Prostate gland (tissue), 2 donors: ENCODE measurements around the gene OSCP1. TPM values are rescaled to one million over a fixed set of nuclear protein-coding genes. Genes with fewer than 3 reads are reported as not detected.

Experiments
- DNase-seq: peaks from one replicate; pipeline ENCODE4 v3.0.0-alpha.2; 2019; ENCODE audit warnings: low spot score
- H3K27ac ChIP-seq, 2 donors: fragments of 200-600 bp; sonication (generic); 2 replicates each; pipeline ENCODE4 v1.5.1; 2017 to 2019
- H3K27me3 ChIP-seq: fragments of 200-600 bp; sonication (generic); replicated peaks from 2 replicates; pipeline ENCODE4 v1.5.1; 2019; ENCODE audit not compliant: insufficient read depth
- H3K36me3 ChIP-seq, 2 donors: fragments of 200-600 bp; sonication (generic); 1 replicate in 1 of 2; 2 replicates in 1 of 2; pipeline versions ENCODE4 v1.5.1 to v1.8.1; 2017 to 2019
- H3K4me1 ChIP-seq: fragments of 200-600 bp; sonication (generic); replicated peaks from 2 replicates; pipeline ENCODE4 v1.5.1; 2019
- H3K4me3 ChIP-seq, 2 donors: fragments of 200-600 bp; sonication (generic); 2 replicates each; pipeline ENCODE4 v1.5.1; 2017 to 2019
- H3K9me3 ChIP-seq: fragments of 200-600 bp; sonication (generic); 2 replicates; pipeline ENCODE4 v1.5.1; 2017
- POLR2A ChIP-seq: fragments of 450-650 bp; IDR thresholded peaks from one replicate; pipeline ENCODE4 v1.6.1; 2016; ENCODE audit warnings: antibody characterized with exemption, mild to moderate bottlenecking
- POLR2AphosphoS5 ChIP-seq: sonication (generic); formaldehyde crosslinking; IDR thresholded peaks from one replicate; pipeline ENCODE4 v1.6.1; 2017; ENCODE audit warnings: antibody characterized with exemption
- whole genome bisulfite sequencing: methylation state at CpG from one replicate; pipeline ENCODE4 v1.1.5; 2018; 5-methylcytosine and 5-hydroxymethylcytosine counted together
- intact Hi-C: fragments of 100-400 bp; cut with DNase I; formaldehyde crosslinking; loops from one replicate; pipeline ENCODE4 v1.14.2; 2022
- total RNA-seq, 2 donors: library from RNA; depleted of rRNA; stranded (reverse); fragments of >200 nt; gene quantifications; one replicate each; pipeline ENCODE4 v1.1.0, GENCODE V29; 2016
- TF ChIP-seq, protein P1 (sequence below), 4 experiments: fragments of 200-600 bp in 2 of 4; fragments of 450-650 bp in 2 of 4; sonication (generic) in 2 of 4; IDR thresholded peaks; 1 replicate in 3 of 4; 2 replicates in 1 of 4; pipeline ENCODE4 v1.5.1; 2016 to 2019; ENCODE audit warnings: antibody characterized with exemption in 4 of 4, mild to moderate bottlenecking in 2 of 4, moderate library complexity in 2 of 4

Gene OSCP1
- total RNA-seq, 2 donors from 2014 or later = 16.7 to 25.6 TPM

- intact Hi-C loops = no loop called here
- Histone ChIP-seq H3K27me3 (no peaks in the 10 kb centered on the region), H3K27ac (no peak overlapping the region), H3K4me3 (no peak overlapping the region), H3K9me3 (no peaks in the 10 kb centered on the region), H3K4me1 (no peaks in the 10 kb centered on the region), H3K36me3 (no peaks in the 10 kb centered on the region)
- no peak for DNase-seq
- WGBS = 59% methylated on average over 5 of the region's 5 CpGs
- no peak for TF ChIP-seq POLR2AphosphoS5
- TF ChIP-seq POLR2A = no peak
- TF ChIP-seq, protein P1, sequence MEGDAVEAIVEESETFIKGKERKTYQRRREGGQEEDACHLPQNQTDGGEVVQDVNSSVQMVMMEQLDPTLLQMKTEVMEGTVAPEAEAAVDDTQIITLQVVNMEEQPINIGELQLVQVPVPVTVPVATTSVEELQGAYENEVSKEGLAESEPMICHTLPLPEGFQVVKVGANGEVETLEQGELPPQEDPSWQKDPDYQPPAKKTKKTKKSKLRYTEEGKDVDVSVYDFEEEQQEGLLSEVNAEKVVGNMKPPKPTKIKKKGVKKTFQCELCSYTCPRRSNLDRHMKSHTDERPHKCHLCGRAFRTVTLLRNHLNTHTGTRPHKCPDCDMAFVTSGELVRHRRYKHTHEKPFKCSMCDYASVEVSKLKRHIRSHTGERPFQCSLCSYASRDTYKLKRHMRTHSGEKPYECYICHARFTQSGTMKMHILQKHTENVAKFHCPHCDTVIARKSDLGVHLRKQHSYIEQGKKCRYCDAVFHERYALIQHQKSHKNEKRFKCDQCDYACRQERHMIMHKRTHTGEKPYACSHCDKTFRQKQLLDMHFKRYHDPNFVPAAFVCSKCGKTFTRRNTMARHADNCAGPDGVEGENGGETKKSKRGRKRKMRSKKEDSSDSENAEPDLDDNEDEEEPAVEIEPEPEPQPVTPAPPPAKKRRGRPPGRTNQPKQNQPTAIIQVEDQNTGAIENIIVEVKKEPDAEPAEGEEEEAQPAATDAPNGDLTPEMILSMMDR (IDR thresholded peaks at IDR 0.05) = no peak
Measured at GRCh38 chr1:36446746-36447145, 3.5 kb downstream of the OSCP1 start.

DNA sequence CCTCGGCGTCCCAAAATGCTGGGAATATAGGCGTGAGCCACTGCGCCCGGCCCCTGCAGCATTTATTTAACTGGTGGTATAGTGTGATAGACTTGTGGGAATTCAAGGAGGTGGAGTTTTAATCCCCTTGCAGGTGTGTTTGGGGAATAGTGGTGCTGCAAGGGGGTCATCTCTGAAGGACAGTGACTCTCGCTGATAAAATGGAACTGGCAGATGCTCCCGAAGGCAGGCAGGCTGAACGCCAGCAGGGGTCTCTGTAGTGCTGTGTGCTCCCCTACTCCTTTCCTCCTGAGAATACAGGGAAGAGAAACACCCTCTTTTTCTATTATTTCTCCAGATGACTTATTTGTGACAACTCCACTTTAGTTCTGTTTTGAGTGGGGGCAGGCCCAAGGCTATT is 4.0 kb downstream of the OSCP1 start:
- H3K4me1 ChIP-seq = no peaks in the 10 kb centered on the region
- DNase-seq = no peak
- H3K27ac ChIP-seq = no peak overlapping the region
- intact Hi-C loops = no loop called here
- WGBS = 67% methylated on average over 8 of the region's 8 CpGs
- no peak for TF ChIP-seq POLR2A
- H3K4me3 ChIP-seq = no peak overlapping the region
- H3K36me3 ChIP-seq = no peaks in the 10 kb centered on the region
- no peaks in the 10 kb centered on the region for H3K9me3 ChIP-seq
- H3K27me3 ChIP-seq = no peaks in the 10 kb centered on the region

DNA sequence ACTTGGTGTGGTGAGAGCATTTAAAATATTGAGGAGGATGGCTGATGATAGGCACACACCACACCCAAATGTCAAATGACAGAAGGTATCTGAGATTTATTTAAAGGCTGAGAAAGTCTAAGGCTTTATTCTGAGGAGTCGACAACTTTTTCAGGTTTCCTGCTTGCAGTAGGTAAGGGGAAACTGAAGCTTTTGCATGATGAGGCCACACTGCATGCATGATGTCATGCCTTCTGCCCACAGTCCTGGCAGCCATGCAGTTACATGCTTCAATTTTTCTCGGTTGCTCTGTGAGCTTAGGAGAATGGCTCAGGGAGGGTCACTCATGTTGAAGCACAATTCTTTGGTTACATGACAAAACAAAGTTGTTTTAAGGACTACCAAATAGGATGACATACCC is 7.0 kb downstream of the OSCP1 start:
- Histone ChIP-seq H3K4me1 (no peaks in the 10 kb centered on the region), H3K36me3 (no peaks in the 10 kb centered on the region), H3K4me3 (no peak overlapping the region), H3K9me3 (no peaks in the 10 kb centered on the region), H3K27me3 (no peaks in the 10 kb centered on the region), H3K27ac (no peak overlapping the region)
- intact Hi-C loops = no loop called here
- WGBS = 65% methylated on average over 2 of the region's 2 CpGs
- TF ChIP-seq, protein P1 (IDR thresholded peaks at IDR 0.05) = no peak
- TF ChIP-seq POLR2A = no peak
- TF ChIP-seq POLR2AphosphoS5 = no peak
- DNase-seq = no peak

GRCh38 chr1:36442337-36442736 is 7.9 kb downstream of the OSCP1 start:
- intact Hi-C loops = no loop called here
- Histone ChIP-seq H3K4me1 (no peaks in the 10 kb centered on the region), H3K36me3 (no peaks in the 10 kb centered on the region), H3K27me3 (no peaks in the 10 kb centered on the region), H3K27ac (no peak overlapping the region), H3K4me3 (no peak overlapping the region), H3K9me3 (no peaks in the 10 kb centered on the region)
- TF ChIP-seq POLR2A = no peak
- TF ChIP-seq, protein P1 (IDR thresholded peaks at IDR 0.05) = no peak
- TF ChIP-seq POLR2AphosphoS5 = no peak
- no peak for DNase-seq
- 87% methylated on average over 3 of the region's 3 CpGs for WGBS

DNA sequence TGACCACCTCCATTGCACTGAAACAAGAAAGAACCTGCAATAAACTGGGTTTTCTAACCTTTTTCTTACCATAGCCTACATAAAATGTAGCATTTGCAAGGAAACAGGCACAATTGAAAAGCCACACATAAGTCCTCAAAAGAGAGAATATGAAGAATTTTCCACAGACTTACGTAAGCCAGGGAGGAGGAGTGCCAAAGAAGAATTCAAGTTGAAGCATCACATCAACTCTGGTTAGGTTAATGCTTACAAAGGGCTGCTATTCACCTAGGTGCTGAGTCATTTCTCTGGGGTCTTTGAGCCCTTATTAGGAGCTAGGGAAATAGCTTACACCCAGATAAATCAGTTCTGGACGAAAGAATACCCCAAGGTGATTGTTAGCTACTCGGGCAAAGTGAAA is 9.6 kb downstream of the OSCP1 start:
- no peaks in the 10 kb centered on the region for H3K9me3 ChIP-seq
- no peak for DNase-seq
- TF ChIP-seq POLR2AphosphoS5 (no peak), POLR2A (no peak)
- TF ChIP-seq, protein P1 (IDR thresholded peaks at IDR 0.05) = no peak
- no peaks in the 10 kb centered on the region for H3K4me1 ChIP-seq
- no peaks in the 10 kb centered on the region for H3K27me3 ChIP-seq
- H3K36me3 ChIP-seq = no peaks in the 10 kb centered on the region
- H3K27ac ChIP-seq = no peak overlapping the region
- intact Hi-C loops = no loop called here
- WGBS = 94% methylated on average over 3 of the region's 3 CpGs
- no peak overlapping the region for H3K4me3 ChIP-seq

GRCh38 chr1:36440044-36440443 is 10.2 kb downstream of the OSCP1 start:
- Histone ChIP-seq H3K4me1 (no peaks in the 10 kb centered on the region), H3K36me3 (no peaks in the 10 kb centered on the region), H3K9me3 (no peaks in the 10 kb centered on the region), H3K27me3 (no peaks in the 10 kb centered on the region), H3K4me3 (no peak overlapping the region), H3K27ac (no peak overlapping the region)
- no peak for DNase-seq
- intact Hi-C loops = no loop called here
- 33% methylated on average over 3 of the region's 3 CpGs for WGBS
- TF ChIP-seq POLR2A (no peak), POLR2AphosphoS5 (no peak)
- TF ChIP-seq, protein P1 (IDR thresholded peaks at IDR 0.05) = no peak
